ENCODE measurements around the gene VPS35.

Gene VPS35

DNA sequence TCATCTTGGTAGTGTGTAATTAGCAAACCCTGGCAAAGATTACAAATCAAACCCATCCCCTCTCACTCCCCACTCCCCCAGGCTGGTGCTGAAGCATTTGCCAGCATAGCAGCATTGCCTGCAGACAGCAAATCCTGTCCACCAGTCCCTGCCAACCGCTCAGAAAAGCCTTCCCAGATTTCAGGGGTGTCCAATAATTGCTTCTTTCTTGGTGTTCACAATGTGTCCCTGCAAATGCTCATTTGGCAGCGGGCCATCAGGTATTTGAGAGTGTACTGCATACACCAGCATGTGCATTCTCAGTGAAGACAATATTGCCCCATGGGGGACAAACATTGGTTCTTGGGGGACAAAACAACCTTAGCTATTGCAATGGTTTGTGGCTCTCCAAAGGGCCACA is 28.7 kb upstream of the VPS35 start:
- H3K9me3 ChIP-seq (ENCODE audit: control insufficient read depth, low read length) = no peaks in the 10 kb centered on the region
- H3K4me3 ChIP-seq (ENCODE audit: insufficient read depth in 1 of 2, low read depth in 1 of 2, low read length in 2 of 2) = no peak overlapping the region
- H2BK120ac ChIP-seq (ENCODE audit: low read depth, low read length) = no peak overlapping the region
- H3K4ac ChIP-seq (ENCODE audit: low read depth in 1 of 2, low read length in 2 of 2) = no peak overlapping the region
- no peak overlapping the region for H3K18ac ChIP-seq (ENCODE audit: low read depth in 1 of 2, low read length in 2 of 2)
- H2AFZ ChIP-seq (ENCODE audit: low read depth, low read length) = no peak overlapping the region
- H3K4me1 ChIP-seq (ENCODE audit: control insufficient read depth, insufficient read depth, low read depth, low read length) = no peaks in the 10 kb centered on the region
- H2BK15ac ChIP-seq (ENCODE audit: low read depth, poor library complexity, severe bottlenecking) = no peak overlapping the region
- no peak overlapping the region for H4K91ac ChIP-seq (ENCODE audit: low read length)
- no peak overlapping the region for H3K4me2 ChIP-seq (ENCODE audit: low read length, poor library complexity, severe bottlenecking)
- H3K9ac ChIP-seq (ENCODE audit: low read length) = no peak overlapping the region
- H4K8ac ChIP-seq (ENCODE audit: low read length) = no peak overlapping the region
- 71% methylated on average over 2 of the region's 2 CpGs for WGBS
- no peak overlapping the region for H2BK5ac ChIP-seq (ENCODE audit: low read depth, low read length, poor library complexity, severe bottlenecking)
- H3K14ac ChIP-seq (ENCODE audit: low read length in 2 of 2) = no peak overlapping the region
- H3K36me3 ChIP-seq (ENCODE audit: control insufficient read depth in 1 of 2, insufficient read depth in 2 of 2, low read depth in 1 of 2, low read length in 2 of 2) = no peaks in the 10 kb centered on the region
- H3K27me3 ChIP-seq (ENCODE audit: control insufficient read depth in 1 of 2, insufficient read depth in 1 of 2, low read length in 2 of 2) = peaks cover 0 to 3% of the 10 kb centered on the region in 2 experiments
- no peak overlapping the region for H2BK12ac ChIP-seq (ENCODE audit: low read length in 2 of 2)
- no peak for DNase-seq
- H3K79me1 ChIP-seq (replicated peaks; ENCODE audit: low read length, poor library complexity, severe bottlenecking) = no peaks in the 10 kb centered on the region
- no peak overlapping the region for H2AK5ac ChIP-seq (ENCODE audit: low read length, severe bottlenecking)
- no peak overlapping the region for H3K23ac ChIP-seq (ENCODE audit: low read length in 2 of 2)
- H3K27ac ChIP-seq (ENCODE audit: low read length, poor library complexity, severe bottlenecking) = no peak overlapping the region

DNA sequence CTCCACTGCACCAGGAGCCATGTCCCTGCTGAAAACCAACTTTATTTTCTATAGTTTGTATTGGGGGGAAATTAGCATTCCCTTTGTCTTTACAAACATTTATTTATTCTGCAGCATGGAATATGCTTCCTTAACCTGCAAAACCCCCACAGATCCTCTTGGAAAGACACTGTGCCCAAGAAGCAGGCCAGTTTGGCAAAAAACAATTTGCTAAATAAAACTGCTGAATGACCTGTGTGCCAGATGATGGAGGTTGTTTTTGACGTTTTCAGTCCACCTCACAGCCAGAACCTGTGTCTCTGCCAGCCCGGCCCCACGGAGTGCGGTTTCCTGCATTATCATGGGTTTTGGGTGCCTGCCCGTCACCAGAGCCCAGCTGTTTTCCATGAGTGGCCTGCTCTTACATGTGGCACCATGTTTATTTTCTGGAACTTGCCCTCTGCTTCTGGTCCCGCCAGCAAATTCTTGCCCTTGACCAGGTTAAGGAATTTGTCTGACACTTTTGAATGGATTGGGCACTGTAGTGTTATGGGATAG is 26.9 kb upstream of the VPS35 start:
- Histone ChIP-seq H3K4me2 (ENCODE audit: low read length, poor library complexity, severe bottlenecking) (no peak overlapping the region), H3K14ac (ENCODE audit: low read length in 2 of 2) (no peak overlapping the region), H2BK5ac (ENCODE audit: low read depth, low read length, poor library complexity, severe bottlenecking) (no peak overlapping the region), H2BK120ac (ENCODE audit: low read depth, low read length) (no peak overlapping the region), H3K4ac (ENCODE audit: low read depth in 1 of 2, low read length in 2 of 2) (no peak overlapping the region), H3K9me3 (ENCODE audit: control insufficient read depth, low read length) (no peaks in the 10 kb centered on the region), H3K36me3 (ENCODE audit: control insufficient read depth in 1 of 2, insufficient read depth in 2 of 2, low read depth in 1 of 2, low read length in 2 of 2) (no peaks in the 10 kb centered on the region), H2AFZ (ENCODE audit: low read depth, low read length) (no peak overlapping the region), H3K27ac (ENCODE audit: low read length, poor library complexity, severe bottlenecking) (no peak overlapping the region), H3K4me3 (ENCODE audit: insufficient read depth in 1 of 2, low read depth in 1 of 2, low read length in 2 of 2) (no peak overlapping the region), H3K27me3 (ENCODE audit: control insufficient read depth in 1 of 2, insufficient read depth in 1 of 2, low read length in 2 of 2) (peaks cover 0 to 3% of the 10 kb centered on the region in 2 experiments), H3K18ac (ENCODE audit: low read depth in 1 of 2, low read length in 2 of 2) (no peak overlapping the region), H4K91ac (ENCODE audit: low read length) (no peak overlapping the region), H2BK12ac (ENCODE audit: low read length in 2 of 2) (no peak overlapping the region), H4K8ac (ENCODE audit: low read length) (no peak overlapping the region), H3K4me1 (ENCODE audit: control insufficient read depth, insufficient read depth, low read depth, low read length) (no peaks in the 10 kb centered on the region), H3K23ac (ENCODE audit: low read length in 2 of 2) (no peak overlapping the region), H2BK15ac (ENCODE audit: low read depth, poor library complexity, severe bottlenecking) (no peak overlapping the region), H3K79me1 (replicated peaks; ENCODE audit: low read length, poor library complexity, severe bottlenecking) (no peaks in the 10 kb centered on the region), H3K9ac (ENCODE audit: low read length) (no peak overlapping the region), H2AK5ac (ENCODE audit: low read length, severe bottlenecking) (no peak overlapping the region)
- DNase-seq = no peak
- WGBS = 79% methylated on average over 6 of the region's 6 CpGs

DNA sequence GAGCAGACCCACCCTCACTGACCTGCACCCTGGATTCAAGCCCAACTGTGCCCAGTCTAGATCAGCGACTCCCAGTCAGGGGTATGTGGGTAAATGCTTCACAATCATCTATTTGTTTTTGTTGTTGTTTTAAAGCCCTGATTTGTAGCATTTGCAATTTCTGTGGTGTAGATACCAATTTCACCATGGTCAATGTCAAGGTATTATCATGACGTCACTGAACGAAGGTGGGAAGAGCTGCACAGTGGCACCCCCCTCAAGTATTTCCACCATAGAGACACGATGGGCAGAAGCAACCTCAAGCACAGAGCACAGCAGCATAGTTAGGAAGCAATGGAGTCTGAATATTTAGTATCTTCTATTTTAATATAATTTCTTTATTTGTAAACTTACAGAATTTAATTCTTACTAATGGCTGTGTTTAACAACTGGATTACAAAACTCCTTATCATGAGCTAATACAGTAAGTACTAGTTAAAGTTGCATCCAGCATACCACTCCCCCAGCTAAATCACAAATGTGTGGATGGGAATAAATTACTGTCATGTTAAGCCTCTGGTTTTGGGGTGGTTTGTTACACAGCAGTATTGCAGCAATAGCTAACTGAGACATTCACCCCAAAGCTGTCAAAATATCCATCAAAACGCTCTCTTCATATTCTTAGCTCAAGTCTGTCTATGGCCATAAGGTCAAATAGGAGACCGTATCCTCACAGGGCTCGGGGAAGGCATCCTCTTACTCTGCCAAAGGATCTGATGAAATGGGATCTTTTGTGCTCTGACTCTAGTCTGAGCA is 26.0 kb upstream of the VPS35 start:
- no peak overlapping the region for H3K14ac ChIP-seq (ENCODE audit: low read length in 2 of 2)
- no peaks in the 10 kb centered on the region for H3K36me3 ChIP-seq (ENCODE audit: control insufficient read depth in 1 of 2, insufficient read depth in 2 of 2, low read depth in 1 of 2, low read length in 2 of 2)
- H4K91ac ChIP-seq (ENCODE audit: low read length) = no peak overlapping the region
- no peak overlapping the region for H3K4me2 ChIP-seq (ENCODE audit: low read length, poor library complexity, severe bottlenecking)
- H2BK120ac ChIP-seq (ENCODE audit: low read depth, low read length) = no peak overlapping the region
- H3K27ac ChIP-seq (ENCODE audit: low read length, poor library complexity, severe bottlenecking) = no peak overlapping the region
- no peak overlapping the region for H3K9ac ChIP-seq (ENCODE audit: low read length)
- H2AK5ac ChIP-seq (ENCODE audit: low read length, severe bottlenecking) = no peak overlapping the region
- H3K23ac ChIP-seq (ENCODE audit: low read length in 2 of 2) = no peak overlapping the region
- no peak overlapping the region for H3K4me3 ChIP-seq (ENCODE audit: insufficient read depth in 1 of 2, low read depth in 1 of 2, low read length in 2 of 2)
- H2AFZ ChIP-seq (ENCODE audit: low read depth, low read length) = no peak overlapping the region
- no peak for DNase-seq
- no peak overlapping the region for H3K18ac ChIP-seq (ENCODE audit: low read depth in 1 of 2, low read length in 2 of 2)
- no peak overlapping the region for H2BK15ac ChIP-seq (ENCODE audit: low read depth, poor library complexity, severe bottlenecking)
- H3K4me1 ChIP-seq (ENCODE audit: control insufficient read depth, insufficient read depth, low read depth, low read length) = no peaks in the 10 kb centered on the region
- peaks cover 0 to 3% of the 10 kb centered on the region in 2 experiments for H3K27me3 ChIP-seq (ENCODE audit: control insufficient read depth in 1 of 2, insufficient read depth in 1 of 2, low read length in 2 of 2)
- no peaks in the 10 kb centered on the region for H3K79me1 ChIP-seq (replicated peaks; ENCODE audit: low read length, poor library complexity, severe bottlenecking)
- 93% methylated on average over 6 of the region's 7 CpGs for WGBS
- no peak overlapping the region for H2BK5ac ChIP-seq (ENCODE audit: low read depth, low read length, poor library complexity, severe bottlenecking)
- no peak overlapping the region for H4K8ac ChIP-seq (ENCODE audit: low read length)
- H2BK12ac ChIP-seq (ENCODE audit: low read length in 2 of 2) = no peak overlapping the region
- no peaks in the 10 kb centered on the region for H3K9me3 ChIP-seq (ENCODE audit: control insufficient read depth, low read length)
- no peak overlapping the region for H3K4ac ChIP-seq (ENCODE audit: low read depth in 1 of 2, low read length in 2 of 2)

- Histone ChIP-seq H4K8ac (ENCODE audit: low read length) (no peak overlapping the region), H3K4me1 (ENCODE audit: control insufficient read depth, insufficient read depth, low read depth, low read length) (no peaks in the 10 kb centered on the region), H3K18ac (ENCODE audit: low read depth in 1 of 2, low read length in 2 of 2) (no peak overlapping the region), H3K4me3 (ENCODE audit: insufficient read depth in 1 of 2, low read depth in 1 of 2, low read length in 2 of 2) (no peak overlapping the region), H2AK5ac (ENCODE audit: low read length, severe bottlenecking) (no peak overlapping the region), H2BK12ac (ENCODE audit: low read length in 2 of 2) (no peak overlapping the region), H3K23ac (ENCODE audit: low read length in 2 of 2) (no peak overlapping the region), H3K79me1 (replicated peaks; ENCODE audit: low read length, poor library complexity, severe bottlenecking) (no peaks in the 10 kb centered on the region), H3K4ac (ENCODE audit: low read depth in 1 of 2, low read length in 2 of 2) (no peak overlapping the region), H3K27ac (ENCODE audit: low read length, poor library complexity, severe bottlenecking) (no peak overlapping the region), H3K36me3 (ENCODE audit: control insufficient read depth in 1 of 2, insufficient read depth in 2 of 2, low read depth in 1 of 2, low read length in 2 of 2) (no peaks in the 10 kb centered on the region), H3K14ac (ENCODE audit: low read length in 2 of 2) (no peak overlapping the region), H2BK120ac (ENCODE audit: low read depth, low read length) (no peak overlapping the region), H4K91ac (ENCODE audit: low read length) (no peak overlapping the region), H3K4me2 (ENCODE audit: low read length, poor library complexity, severe bottlenecking) (no peak overlapping the region), H3K9me3 (ENCODE audit: control insufficient read depth, low read length) (no peaks in the 10 kb centered on the region), H2BK5ac (ENCODE audit: low read depth, low read length, poor library complexity, severe bottlenecking) (no peak overlapping the region), H3K9ac (ENCODE audit: low read length) (no peak overlapping the region), H3K27me3 (ENCODE audit: control insufficient read depth in 1 of 2, insufficient read depth in 1 of 2, low read length in 2 of 2) (peaks cover 0 to 3% of the 10 kb centered on the region in 2 experiments), H2AFZ (ENCODE audit: low read depth, low read length) (no peak overlapping the region), H2BK15ac (ENCODE audit: low read depth, poor library complexity, severe bottlenecking) (no peak overlapping the region)
- no peak for DNase-seq
- 87% methylated on average over 3 of the region's 3 CpGs for WGBS
These were observed 24.7 kb upstream of the VPS35 start for GRCh38 chr16:46713634-46714033.
